Hematopoietic multipotent progenitor cell (in vitro differentiated cells): ENCODE measurements around the gene HCN3. TPM values are rescaled to one million over a fixed set of nuclear protein-coding genes. Genes with fewer than 3 reads are reported as not detected.
"Not testable (repeated sequence)": the region's sequence is repeated elsewhere in the genome, so short reads cannot be mapped to it uniquely, and the experiment has no call there.

Experiments
- DNase-seq, 3 donors: peaks; one replicate each; pipeline ENCODE4 v3.0.0-alpha.2; 2011 to 2015; ENCODE audit warnings: low read depth in 2 of 3, low spot score in 2 of 3
- total RNA-seq: library from RNA; depleted of rRNA; stranded (reverse); fragments of >200 nt; gene quantifications from one replicate; pipeline ENCODE4 v1.2.3, GENCODE V29; 2012

Gene HCN3
- total RNA-seq, 1 donor, result 4.6 TPM

DNA sequence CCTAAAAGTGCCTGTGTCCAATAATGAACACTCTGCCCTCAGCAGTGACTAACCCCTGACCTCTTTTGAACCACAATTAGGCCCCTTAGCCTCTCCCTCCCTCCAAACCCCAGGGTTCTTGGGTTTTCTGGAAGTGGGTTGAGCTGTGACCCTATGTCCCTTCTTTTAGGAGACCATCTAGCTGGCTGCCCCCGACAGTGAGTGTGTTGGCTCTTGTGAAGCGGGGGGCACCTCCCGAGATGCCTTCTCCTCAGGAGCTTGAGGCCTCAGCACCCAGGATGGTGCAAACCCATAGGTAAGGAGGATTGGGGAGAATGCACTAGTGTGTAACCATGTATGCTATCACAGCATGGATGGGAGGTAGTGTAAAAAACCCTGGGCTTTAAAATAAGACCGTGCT, 50.7 kb downstream of the HCN3 start:
- no peak for DNase-seq

DNA sequence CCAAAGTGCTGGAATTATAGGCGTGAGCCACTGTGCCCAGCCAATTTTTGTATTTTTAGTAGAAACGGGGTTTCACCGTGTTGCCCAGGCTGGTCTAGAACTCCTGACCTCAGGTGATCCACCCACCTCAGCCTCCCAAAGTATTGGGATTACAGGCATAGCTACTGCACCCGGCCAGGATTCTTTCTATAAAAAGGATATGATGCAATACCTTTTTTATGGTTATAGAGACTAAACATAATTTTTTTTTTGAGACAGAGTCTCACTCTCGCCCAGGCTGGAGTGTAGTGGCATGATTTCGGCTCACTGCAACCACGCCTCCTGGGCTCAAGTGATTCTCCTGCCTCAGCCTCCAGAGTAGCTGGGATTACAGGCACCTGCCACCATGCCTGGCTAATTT, 51.6 kb downstream of the HCN3 start:
- DNase-seq, result not testable (repeated sequence)

- DNase-seq, result no peak
These were observed 52.8 kb downstream of the HCN3 start for GRCh38 chr1:155329980-155330598.

- no peak for DNase-seq
These were observed 57.7 kb downstream of the HCN3 start for GRCh38 chr1:155334962-155335361.

Other genes starting within 250 kb of the HCN3 start
- gene DCST2, start 243.7 kb upstream of the HCN3 start, total RNA-seq, result under 0.01 TPM
- under 0.01 TPM for gene DCST1, start 243.6 kb upstream of the HCN3 start, total RNA-seq
- 60.1 TPM for gene ADAM15, start 226.1 kb upstream of the HCN3 start, total RNA-seq
- 5.9 TPM for gene EFNA4, start 213.7 kb upstream of the HCN3 start, total RNA-seq
- gene EFNA3, start 198.6 kb upstream of the HCN3 start, total RNA-seq, result 4.8 TPM
- 21.3 TPM for gene EFNA1, start 149.6 kb upstream of the HCN3 start, total RNA-seq
- gene SLC50A1, start 141.6 kb upstream of the HCN3 start, total RNA-seq, result 68.1 TPM
- gene DPM3, start 136.9 kb upstream of the HCN3 start, total RNA-seq, result 63.0 TPM
- gene KRTCAP2, start 104.2 kb upstream of the HCN3 start, total RNA-seq, result 194 TPM
- gene TRIM46, start 103.6 kb upstream of the HCN3 start, total RNA-seq, result 32.6 TPM
- gene THBS3, start 69.6 kb upstream of the HCN3 start, total RNA-seq, result 72.4 TPM
- 70.3 TPM for gene MTX1, start 68.8 kb upstream of the HCN3 start, total RNA-seq
- gene ENTREP3, start 22.0 kb upstream of the HCN3 start, total RNA-seq, result 8.9 TPM
- gene SCAMP3, start 15.1 kb upstream of the HCN3 start, total RNA-seq, result 55.7 TPM
- 66.0 TPM for gene CLK2, start 4.0 kb upstream of the HCN3 start, total RNA-seq
- gene PKLR, start 24.0 kb downstream of the HCN3 start, total RNA-seq, result 1.1 TPM
- gene FDPS, start 31.4 kb downstream of the HCN3 start, total RNA-seq, result 85.4 TPM
- 17.2 TPM for gene RUSC1, start 43.4 kb downstream of the HCN3 start, total RNA-seq